Colon (tissue), 2 donors: Measurements from ENCODE around the gene PASK.
"Not testable (repeated sequence)": the region's sequence is repeated elsewhere in the genome, so short reads cannot be mapped to it uniquely, and the experiment has no call there.

Source experiments
- FAIRE-seq: peaks from 2 replicates; lab custom pipeline; 2012; peaks lifted over from hg19 to GRCh38; lab: Jason Lieb, UNC
- donor health status: control.
- donor health status: control.

PASK gene

DNA sequence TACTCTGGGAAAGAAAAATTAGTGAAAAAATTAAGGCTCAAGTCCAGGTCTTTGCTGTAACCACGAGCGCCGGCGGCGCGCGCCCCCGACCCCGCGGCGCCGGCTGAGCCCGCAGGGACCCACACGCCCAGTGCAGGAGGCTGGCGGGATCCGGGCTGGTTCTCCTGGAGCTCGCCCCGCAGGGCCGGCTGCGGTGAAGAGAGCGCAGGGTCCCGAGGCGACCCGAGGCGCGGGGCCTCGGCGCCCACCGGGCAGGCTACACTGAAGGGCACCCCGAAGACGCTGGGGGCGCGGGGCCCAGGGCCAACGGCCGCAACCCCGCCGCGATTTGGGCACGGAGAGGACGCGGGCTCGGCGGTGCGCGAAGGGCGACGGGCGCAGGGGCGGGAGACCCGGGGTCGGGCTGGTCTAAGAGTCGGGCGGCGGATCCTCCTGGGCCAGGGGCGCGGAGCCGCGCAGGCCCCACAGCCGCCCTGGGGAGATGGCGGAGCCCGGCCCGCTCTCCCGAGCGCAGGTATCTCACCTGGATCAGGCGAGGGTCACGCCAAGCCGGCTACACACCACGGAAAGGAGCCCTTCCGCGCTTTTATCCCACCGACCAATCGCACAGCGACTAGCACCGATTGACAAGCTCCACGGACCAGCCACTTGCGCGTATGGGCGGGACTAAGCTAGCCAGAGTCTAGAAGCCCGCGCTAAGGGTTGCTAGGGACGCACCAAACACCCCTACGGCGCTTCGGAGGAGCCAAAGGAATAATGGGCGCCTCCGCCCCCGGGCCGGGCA is at the start of gene PASK:
Gene PASK (minus strand): TSS at position 582 of the 784 bp plus-strand sequence. CDS start 6,440 bp downstream, outside the sequence.
- no peak for FAIRE-seq

DNA sequence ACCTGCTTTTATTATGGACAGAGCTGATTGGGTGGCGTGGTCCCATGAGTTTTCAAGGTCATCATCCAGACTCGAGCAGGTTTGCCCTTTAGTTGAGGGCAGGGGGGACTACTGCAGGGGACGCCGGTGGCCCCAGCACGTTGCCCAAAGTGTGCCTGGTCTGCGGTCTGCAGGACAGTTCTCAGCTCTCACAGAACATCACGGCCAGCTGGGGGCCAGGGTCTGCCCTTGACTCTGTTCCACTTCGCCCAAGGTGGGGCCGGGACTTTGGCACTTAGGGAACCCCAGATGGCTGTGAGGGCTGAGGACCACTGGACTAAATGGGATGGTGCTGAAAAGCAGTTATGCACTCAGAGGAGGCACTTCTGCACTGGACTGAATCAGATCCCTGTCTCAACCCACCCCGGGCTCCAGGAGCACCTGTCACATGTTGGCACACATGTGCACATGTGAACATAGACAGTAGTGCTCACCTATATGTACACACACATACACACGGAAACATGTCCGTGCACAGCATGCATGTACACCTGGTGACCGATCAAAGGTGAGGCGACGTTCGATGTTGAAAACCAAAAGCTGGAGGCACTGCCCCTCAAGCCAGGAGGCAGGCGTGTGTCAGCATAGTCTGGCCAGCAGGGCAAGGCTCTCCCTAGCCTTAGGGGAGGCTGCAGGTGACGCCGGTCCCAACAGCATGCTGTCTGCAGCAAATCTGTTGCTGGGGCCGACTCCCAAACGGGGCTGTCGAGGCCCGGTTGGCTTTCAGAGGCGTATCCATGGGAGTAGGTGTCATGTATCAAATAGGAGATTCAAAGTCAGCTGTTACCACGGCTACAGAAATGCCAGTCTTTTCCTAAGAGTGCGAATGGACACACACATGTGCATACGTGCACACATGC is 49.4 kb upstream of the PASK start:
- no peak for FAIRE-seq

DNA sequence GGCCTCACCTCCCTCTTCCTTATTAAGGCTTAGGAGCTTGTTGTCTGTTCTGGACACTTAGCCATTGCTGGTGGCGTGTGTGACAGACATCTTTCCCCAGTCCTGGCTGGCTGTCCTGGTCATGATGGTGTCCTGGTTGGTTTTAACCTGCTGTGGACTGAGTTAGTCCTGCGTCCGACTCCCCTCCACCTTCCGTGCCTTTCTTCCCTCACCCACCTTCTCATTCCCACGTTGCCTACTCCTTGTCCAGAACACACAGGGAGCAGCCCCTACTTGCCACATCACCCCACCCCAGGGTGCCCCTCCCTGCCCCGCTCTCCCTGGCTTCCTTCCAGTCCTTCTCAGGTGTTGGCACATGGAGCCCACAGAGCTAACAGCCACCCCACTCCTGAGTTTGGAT is 48.7 kb upstream of the PASK start:
- no peak for FAIRE-seq

DNA sequence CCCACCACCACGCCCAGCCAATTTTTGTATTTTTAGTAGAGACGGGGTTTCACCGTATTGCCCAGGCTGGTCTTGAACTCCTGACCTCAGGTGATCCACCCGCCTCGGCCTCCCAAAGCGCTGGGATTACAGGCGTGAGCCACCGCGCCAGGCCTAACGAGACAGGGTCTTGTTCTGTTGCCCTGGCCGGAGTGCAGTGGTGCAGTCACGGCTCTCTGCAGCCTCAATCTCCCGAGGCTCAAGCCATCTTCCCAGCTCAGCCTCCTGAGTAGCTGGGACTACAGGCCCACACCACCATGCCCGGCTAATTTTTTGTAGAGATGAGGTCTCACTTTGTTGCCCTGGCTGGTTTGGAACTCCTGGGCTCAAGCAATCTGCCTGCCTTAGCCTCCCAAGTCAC is 48.0 kb upstream of the PASK start:
- FAIRE-seq, result not testable (repeated sequence)

DNA sequence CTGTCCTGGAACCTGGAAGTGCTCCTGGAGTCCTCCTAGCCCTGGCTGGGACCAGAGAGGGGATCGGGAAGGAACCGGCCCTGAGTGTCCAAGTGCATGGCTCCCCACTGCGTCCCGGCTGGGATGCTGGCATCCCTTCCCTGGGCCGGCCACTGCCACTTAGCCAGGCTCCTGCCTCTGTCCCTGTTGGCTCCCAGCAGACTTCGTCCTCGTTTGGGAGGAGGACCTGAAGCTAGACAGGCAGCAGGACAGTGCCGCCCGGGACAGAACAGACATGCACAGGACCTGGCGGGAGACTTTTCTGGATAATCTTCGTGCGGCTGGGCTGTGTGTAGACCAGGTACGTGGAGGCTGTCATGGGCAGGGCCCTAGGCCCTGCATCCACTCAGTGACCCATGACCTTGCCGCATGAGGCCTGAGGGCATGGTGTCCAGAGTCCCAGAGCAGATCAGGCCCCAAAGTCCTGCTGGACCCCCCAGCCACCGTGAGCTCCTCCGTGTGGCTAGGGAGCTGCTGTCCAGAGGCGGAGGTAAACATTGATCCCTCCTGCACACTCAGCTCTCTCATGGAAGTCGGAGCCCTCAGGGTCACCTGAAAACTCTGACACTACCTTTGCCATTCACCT is 46.3 kb upstream of the PASK start:
- no peak for FAIRE-seq

DNA sequence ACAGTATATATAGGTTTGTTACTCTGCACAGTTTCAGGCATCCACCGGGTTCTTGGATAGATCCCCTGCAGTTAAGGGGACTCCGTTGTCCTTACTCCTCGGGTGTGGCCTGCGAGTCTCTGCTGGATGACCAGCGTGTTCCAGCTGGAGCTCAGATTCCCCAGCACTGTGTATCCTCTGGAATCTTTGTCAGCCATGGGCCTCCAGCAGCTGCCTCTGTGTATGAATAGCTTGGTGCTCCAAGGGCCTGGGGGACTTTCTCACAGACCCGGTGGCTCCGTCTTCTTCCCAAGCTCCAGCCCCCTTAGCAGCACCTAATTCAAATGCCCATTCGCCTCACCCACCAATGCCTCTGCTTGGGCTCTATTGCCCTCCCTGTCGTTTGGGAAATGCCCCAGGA is 45.5 kb upstream of the PASK start:
- no peak for FAIRE-seq

DNA sequence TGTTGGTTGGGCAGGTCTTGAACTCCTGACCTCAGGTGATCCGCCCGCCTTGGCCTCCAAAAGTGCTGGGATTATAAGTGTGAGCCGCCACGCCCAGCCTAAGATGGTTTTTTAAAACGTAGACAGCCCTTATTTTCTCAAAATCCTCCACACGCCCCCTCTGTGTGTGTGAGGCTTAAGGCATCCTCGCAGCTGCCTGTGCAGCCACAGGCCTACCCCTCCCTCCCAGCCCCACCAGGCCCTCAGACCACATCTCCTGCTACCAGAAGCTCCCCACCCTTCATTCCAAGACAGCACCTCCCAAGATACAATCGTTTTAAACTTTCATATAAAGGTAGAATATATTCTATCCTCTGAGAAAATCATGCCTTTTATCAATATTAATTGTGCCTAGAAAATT is 44.0 kb upstream of the PASK start:
- no peak for FAIRE-seq

DNA sequence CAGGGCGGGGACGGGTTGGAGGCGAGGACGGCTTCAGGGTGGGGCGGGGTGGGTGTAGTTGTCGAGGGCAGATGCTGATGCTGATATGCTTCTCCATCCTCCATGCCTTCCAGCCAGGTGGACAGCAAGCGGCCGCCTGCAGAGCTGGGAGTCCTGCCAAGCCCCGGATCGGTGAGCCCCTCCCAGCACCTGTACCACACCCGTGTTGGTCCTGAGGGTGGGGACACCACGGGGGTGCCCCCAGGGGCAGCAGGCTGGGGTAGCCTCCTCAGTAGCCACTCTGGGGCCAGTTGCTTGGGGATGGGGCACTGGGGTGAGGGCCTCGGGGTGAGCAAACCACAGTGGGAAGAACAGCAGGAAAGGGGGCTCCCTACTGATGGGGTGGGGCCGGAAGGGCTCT is 41.8 kb upstream of the PASK start:
- no peak for FAIRE-seq

DNA sequence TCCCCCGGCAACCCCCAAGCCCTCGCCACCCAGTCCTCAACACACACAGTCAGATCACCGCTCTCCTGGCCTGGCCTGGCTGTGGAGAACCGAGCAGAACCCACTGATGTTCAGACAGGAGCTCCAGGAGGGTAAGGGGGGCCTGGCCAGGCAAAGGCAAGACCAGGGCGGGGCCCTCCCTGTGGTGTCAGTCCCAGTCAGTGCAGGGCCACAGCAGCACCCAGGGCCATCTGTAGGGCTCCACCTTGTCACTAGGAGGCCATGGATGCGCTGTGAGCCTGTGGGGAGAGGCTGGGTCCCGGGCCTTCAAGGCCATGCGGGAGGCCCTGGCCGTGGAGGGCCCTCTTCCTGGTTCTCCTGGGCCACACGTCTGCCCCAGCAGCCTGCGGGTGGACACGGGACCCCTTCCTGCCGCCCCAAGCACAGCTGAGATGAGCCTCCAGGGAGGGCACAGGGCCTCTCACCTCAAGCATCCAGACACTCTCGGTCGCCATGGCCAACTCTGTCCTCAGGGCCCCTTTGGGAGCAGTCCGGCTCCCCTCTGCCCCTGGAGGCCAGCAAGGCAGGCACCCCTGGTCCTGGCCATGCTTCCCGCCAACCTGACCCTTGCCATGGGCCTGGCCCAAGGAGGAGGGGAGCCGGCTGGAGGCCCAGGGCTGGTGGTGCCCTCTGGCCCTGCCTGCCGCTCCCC is 41.2 kb upstream of the PASK start:
- FAIRE-seq, result no peak

DNA sequence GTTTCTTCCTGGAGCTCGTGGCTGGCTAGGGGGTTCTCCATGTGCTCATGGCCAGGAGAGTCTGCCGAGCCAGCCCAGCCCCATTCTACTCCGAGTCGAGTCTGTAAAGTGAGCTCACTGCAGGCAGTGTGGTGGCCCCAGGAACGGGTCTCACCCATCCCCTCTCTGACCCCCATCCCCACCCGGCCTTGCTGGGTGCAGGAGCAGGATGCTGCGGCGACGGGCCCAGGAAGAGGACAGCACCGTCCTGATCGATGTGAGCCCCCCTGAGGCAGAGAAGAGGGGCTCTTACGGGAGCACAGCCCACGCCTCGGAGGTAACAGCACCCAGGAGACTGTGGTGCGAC is 40.6 kb upstream of the PASK start:
- no peak for FAIRE-seq

DNA sequence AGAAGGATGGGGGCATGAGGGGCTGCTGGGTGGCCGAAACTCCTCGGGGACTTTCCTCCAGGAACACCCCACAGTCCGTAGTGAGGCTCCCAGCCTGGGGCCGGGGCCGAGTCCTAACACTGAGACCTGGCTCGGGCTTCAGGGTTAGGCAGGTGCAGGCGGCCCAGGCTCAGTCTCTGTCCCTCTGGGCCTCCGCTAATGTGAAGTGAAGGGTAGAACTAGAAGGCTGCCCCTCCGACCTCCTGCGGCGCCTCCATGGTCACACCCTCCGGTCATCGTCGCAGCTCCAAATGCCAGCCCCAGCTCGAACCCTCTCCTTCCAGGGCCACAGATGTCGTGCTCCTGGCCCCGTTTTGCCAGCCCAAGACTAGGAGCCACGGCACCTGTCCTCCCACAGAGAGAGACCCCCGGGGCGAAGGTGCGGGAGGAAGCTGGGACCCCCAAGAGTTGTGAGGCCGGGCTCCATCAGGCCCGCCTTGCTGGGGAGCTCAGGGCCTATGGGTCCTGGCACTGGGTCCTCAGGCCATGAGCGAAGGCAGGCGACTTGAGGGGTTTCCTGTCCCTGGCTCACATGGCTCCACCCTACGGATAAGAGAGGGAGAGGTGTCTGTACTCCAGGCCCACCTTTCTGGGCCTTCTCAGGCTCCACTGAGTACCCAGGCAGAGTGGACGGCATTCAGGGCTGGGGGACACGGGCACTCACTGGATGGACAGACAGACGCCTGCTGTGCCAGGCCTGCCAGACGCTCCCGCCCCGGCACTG is 40.0 kb upstream of the PASK start:
- FAIRE-seq, result no peak

DNA sequence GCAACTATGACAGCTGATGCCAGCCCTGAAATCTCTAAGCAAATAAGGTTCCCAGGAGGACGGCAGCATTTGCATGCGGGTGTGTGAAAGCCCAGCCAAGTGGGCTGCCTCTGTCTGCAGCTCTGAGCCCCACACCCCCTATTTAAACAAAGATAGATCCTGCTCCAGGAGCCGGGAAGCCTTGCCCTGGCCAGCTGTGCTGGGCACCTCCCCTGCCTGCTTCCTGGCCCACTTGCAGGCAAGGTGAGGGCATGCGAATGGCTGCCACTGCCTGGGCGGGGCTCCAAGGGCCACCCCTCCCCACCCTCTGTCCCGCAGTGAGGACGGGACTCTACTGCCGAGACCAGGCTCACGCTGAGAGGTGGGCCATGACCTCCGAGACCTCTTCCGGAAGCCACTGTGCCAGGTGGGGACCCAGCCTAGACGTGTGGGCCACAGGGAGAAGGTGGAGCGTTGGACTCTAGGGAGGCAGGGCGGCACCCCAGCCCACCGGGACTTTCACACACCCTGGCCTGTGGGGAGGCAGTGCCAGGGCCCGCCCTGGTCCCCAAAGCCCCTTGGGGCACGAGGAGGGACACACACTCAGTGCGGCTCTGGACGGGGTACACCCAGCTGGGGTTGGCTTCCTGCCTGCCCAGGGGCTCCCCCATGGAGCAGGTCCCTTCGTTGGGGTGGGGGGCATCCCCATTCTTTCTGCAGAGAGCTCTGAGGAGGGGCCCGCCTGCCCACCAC is 39.3 kb upstream of the PASK start, which contains the start of gene ANO7:
Gene ANO7 (plus strand): TSS at position 317 of the 732 bp plus-strand sequence. CDS start 1,387 bp downstream, outside the sequence.
- FAIRE-seq, result no peak

DNA sequence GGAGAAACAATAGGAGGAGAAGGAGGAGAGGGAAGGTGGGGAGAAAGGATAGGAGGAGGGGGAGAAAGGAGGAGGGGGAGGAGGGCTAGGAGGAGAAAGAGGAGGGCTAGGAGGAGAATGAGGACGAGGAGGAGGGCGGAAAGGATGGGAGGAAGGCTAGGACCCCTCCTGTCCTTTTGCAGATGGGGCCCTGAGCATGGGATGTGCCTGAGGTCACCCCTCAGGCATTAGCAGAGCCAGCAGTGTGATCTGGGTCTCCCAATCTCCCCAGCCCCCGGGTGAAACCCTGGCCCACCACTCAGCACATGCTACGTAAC is 38.6 kb upstream of the PASK start:
- no peak for FAIRE-seq

DNA sequence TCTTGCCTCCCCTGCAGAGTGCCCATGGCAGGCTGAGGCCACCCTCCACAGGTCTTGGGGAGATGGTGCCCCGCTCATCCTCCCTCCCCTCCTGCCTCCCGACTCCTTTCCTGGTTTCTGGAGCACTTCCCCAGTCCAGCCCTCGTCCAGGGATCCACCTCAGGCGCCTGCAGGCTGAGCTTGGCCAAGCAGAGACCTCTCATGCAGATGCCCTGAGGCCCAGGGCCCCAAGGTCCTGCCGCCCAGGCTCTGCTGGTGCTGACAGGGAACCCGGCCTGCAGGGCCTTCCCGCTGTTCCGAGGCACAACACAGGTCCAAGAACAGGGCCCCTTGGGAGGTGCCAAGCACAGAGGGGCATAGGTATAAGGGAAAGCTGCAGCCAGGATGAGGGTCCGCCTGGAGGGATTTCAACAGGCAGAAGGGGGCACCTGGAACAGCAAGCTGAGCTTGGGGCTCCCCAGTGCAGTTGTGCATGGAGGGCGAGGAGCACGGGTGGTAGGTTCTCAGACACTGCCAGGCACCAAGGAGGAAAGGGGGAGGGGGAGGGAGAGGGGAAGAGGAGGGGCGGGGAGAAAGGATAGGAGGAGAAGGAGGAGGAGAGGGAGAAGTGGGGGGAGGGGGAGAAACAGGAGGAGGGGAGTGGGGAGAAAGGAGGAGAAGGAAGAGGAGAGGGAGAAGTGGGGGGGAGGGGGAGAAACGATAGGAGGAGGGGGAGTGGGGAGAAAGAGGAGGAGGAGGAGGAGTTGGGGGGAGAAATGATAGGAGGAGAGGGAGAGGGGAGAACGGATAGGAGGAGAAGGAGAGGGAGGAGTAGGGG is 38.0 kb upstream of the PASK start:
- no peak for FAIRE-seq

DNA sequence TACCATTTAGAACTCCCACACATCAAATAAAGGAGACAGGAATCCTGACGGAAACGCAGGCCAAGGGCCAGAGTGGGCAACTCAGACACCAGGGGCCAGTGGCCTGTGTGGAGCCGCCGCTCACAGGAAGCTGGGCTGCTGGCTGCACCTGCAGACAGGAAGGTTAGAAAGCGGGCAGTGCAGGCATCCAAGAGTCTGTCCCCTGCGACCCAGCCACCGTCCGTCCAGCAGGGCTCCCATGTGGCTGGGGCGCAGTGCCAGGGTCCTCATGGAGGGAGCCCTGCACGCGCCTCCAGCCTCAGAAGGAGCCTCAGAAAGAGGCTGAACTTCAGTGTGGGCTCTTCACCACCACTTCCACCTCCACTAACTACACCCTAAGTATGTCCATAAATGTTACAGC is 36.7 kb upstream of the PASK start:
- no peak for FAIRE-seq

DNA sequence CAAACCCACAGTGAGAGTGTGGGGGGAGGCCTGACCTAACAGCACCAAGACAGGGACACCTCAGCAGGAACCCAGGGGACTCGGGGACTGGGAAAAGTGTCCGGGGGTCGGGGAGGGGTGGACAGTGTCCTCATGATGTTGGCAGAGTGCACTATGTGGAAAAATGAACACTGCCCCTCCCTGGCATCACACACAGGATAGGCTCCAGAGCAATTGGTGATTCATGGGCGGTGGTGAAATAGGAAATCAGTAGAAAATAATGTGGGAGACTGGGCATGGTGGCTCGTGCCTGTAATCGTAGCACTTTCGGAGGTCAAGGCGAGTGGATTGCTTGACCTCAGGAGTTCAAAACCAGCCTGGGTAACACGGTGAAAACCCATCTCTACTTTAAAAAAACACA is 35.6 kb upstream of the PASK start:
- no peak for FAIRE-seq

DNA sequence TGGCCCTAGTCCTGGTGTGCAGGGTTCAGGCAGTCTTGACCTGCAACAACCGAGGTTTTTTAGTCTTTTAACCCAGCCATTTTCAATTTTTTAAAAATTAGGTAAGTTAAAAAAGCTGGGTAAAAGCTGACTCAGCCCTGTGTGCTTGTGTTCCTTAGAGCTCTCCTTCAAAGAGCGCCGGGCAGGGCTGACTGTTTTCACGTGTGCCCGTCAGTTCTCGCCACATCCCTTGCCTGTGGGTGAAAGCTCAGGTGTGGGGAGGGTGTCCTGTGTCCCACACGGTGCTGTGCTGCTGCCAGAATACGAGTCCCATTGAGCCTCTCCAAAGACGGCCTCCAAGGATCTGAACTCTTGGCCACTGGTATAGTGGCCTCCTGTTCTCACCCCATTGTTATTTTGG is 33.9 kb upstream of the PASK start:
- no peak for FAIRE-seq

DNA sequence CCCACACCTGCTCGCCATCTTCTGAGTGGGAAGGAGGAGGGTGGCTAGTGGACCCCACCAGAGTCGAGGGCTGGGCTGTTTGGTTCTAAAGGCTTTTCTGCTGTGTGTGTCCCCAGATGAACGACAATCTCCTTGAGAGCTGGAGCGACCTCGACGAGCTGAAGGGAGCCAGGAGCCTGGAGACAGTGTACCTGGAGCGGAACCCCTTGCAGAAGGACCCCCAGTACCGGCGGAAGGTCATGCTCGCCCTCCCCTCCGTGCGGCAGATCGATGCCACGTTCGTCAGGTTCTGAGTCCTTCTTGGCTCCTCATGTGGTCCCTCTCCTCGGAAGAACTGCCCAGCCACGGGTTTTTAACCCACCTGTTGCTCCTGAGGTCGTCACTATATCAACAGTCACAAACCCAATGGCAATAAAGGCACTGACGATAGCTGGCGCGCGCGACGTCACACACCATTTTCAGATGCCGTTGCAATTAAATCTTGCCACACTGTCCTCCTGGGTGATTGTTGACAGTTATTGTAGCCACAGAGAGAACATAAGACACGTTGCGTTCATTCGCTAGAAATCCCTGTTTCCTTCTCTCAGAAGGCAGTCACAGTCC is 33.4 kb upstream of the PASK start:
- no peak for FAIRE-seq

DNA sequence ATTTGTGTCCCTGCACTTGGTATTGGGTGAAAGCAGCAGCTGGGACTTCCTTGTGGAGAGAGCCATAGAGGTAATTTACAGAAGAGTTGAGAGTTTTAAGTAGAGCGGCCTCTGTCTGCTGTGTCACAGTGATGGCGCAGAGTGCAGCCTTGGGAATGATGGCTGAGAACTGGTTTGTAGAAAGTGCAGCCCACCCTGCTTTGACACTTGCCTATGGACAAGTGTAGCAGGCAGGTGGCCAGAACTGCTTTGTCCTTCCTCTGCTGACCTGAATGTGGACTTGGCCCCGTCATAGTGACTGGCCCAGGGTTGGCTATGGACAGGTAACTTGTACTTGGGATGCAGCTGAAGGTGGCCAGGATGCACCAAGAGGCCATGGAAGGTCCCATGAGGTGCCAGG is 32.9 kb upstream of the PASK start:
- no peak for FAIRE-seq

DNA sequence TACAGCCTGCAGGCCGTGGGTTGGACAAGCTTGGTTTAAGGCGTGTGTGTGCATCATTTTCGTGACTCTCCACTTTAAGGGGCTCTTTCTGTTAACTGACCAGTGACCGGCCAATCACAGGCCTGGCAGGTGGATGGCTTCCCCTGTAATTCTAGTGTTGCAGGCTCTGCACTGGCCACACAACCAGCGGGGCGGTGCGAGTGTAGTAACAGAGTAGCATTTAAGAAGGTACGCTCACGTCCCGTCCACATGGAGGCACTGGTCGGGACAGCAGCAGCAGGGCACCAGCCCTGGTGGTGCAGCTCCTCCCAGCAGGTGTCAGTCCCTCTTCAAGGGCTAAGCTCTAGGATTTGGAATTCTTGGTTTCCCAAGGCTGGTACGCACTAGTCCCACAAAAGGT is 31.2 kb upstream of the PASK start:
- no peak for FAIRE-seq
